ENCODE data around the gene LTBP1. TPM values are rescaled to one million over a fixed set of nuclear protein-coding genes. Genes with fewer than 3 reads are reported as not detected.
"Not testable (repeated sequence)": the region's sequence is repeated elsewhere in the genome, so short reads cannot be mapped to it uniquely, and the experiment has no call there.

LTBP1 gene
- total and polyA plus RNA-seq, 12 donors = 6.2 to 47.2 (median 15.5) TPM

- Histone ChIP-seq H3K9me3 (replicated peaks in 1 of 3) (no peaks in the 10 kb centered on the region), H3K27me3 (no peaks in the 10 kb centered on the region), H3K27ac (no peak overlapping the region), H3K36me3 (replicated peaks in 1 of 2) (no peaks in the 10 kb centered on the region), H3K4me3 (no peak overlapping the region), H3K4me1 (replicated peaks in 1 of 2) (no peaks in the 10 kb centered on the region)
- DNase-seq = no peak
- TF ChIP-seq CTCF (IDR thresholded peaks at IDR 0.05) = no peak
- TF ChIP-seq POLR2A (IDR thresholded peaks at IDR 0.05) = no peak
- intact Hi-C loops (cut with DNase I) = no loop called here
Observed at GRCh38 chr2:33230195-33230594, 283.4 kb downstream of the LTBP1 start.

- Histone ChIP-seq H3K4me3 (no peak overlapping the region), H3K4me1 (replicated peaks in 1 of 2) (no peaks in the 10 kb centered on the region), H3K27me3 (no peaks in the 10 kb centered on the region), H3K27ac (no peak overlapping the region), H3K9me3 (replicated peaks in 1 of 3) (no peaks in the 10 kb centered on the region), H3K36me3 (replicated peaks in 1 of 2) (no peaks in the 10 kb centered on the region)
- no peak for TF ChIP-seq POLR2A (IDR thresholded peaks at IDR 0.05)
- TF ChIP-seq CTCF (IDR thresholded peaks at IDR 0.05) = no peak
- DNase-seq = no peak
- 82 to 88% (median 86%) methylated on average over 6 to 7 of the region's 7 CpGs for WGBS, 4 donors
- intact Hi-C loops (cut with DNase I) = no loop called here
Observed at GRCh38 chr2:33230842-33231241, 284.1 kb downstream of the LTBP1 start.

GRCh38 chr2:33235559-33235958, 288.8 kb downstream of the LTBP1 start:
- H3K27me3 ChIP-seq; DNase-seq; intact Hi-C loops (cut with DNase I); H3K36me3 ChIP-seq (replicated peaks in 1 of 2); H3K27ac ChIP-seq; H3K4me1 ChIP-seq (replicated peaks in 1 of 2); H3K4me3 ChIP-seq; H3K9me3 ChIP-seq (replicated peaks in 1 of 3): not testable (repeated sequence)
- WGBS, 4 donors = 89 to 96% (median 93%) methylated on average over 1 of the region's 1 CpG

- H3K27ac ChIP-seq = no peak overlapping the region
- no peak overlapping the region for H3K4me3 ChIP-seq
- H3K27me3 ChIP-seq = no peaks in the 10 kb centered on the region
- no peaks in the 10 kb centered on the region for H3K9me3 ChIP-seq (replicated peaks in 1 of 3)
- 75 to 87% (median 80%) methylated on average over 5 of the region's 5 CpGs for WGBS, 4 donors
- H3K4me1 ChIP-seq (replicated peaks in 1 of 2) = no peaks in the 10 kb centered on the region
- no peak for DNase-seq
- TF ChIP-seq CTCF (IDR thresholded peaks at IDR 0.05) (no peak), POLR2A (IDR thresholded peaks at IDR 0.05) (no peak)
- no peaks in the 10 kb centered on the region for H3K36me3 ChIP-seq (replicated peaks in 1 of 2)
- intact Hi-C loops (cut with DNase I) = no loop called here
Observed at GRCh38 chr2:33236482-33237385, 290.0 kb downstream of the LTBP1 start.

DNA sequence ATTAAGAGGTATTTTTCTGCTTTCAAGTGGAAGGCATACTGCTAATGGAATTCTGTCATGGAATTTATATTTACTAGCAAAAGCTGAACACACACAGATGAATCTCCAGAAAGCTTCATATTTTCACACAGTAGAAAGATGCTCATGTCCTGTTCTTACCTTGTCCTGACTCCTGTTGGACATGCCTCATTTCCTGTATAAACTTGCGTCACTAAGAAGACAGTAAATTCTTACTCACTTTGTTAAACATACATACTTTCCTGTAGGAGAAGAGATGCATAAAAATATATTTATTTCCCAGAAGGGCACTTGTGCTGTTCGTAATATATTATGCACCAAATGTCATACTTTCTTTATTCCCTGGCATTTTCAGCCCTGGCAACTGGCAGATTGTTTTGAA, 291.4 kb downstream of the LTBP1 start:
- H3K4me3 ChIP-seq = no peak overlapping the region
- no peak for DNase-seq
- no peaks in the 10 kb centered on the region for H3K9me3 ChIP-seq (replicated peaks in 1 of 3)
- intact Hi-C loops (cut with DNase I) = no loop called here
- no peaks in the 10 kb centered on the region for H3K4me1 ChIP-seq (replicated peaks in 1 of 2)
- no peak for TF ChIP-seq CTCF (IDR thresholded peaks at IDR 0.05)
- TF ChIP-seq POLR2A (IDR thresholded peaks at IDR 0.05) = no peak
- H3K27me3 ChIP-seq = no peaks in the 10 kb centered on the region
- WGBS, 4 donors = 75 to 94% (median 84%) methylated on average over 2 of the region's 2 CpGs
- no peak overlapping the region for H3K27ac ChIP-seq
- H3K36me3 ChIP-seq (replicated peaks in 1 of 2) = no peaks in the 10 kb centered on the region

Measured in adrenal gland (tissue), 12 donors.